IMR-90 (cell line): ENCODE results near the gene CHMP6. TPM values are rescaled to one million over a fixed set of nuclear protein-coding genes. Genes with fewer than 3 reads are reported as not detected.

Experiments used
- ATAC-seq: fragments of 200-7000 bp; cut with Tn5 transposase; 2 replicates; pipeline ENCODE4 v1.9.1; 2020; ENCODE audit warnings: low read depth, mild to moderate bottlenecking, moderate library complexity
- BruUV-seq: library from RNA; stranded (reverse); fragments of 400-500 nt; replicated peaks from 2 replicates; lab custom pipeline; 2021; lab: Mats Ljungman, UMichigan
- CTCF ChIA-PET: fragments of 300-600 bp; formaldehyde crosslinking; extraction: SDS; loops from one replicate; lab custom pipeline; 2021; ENCODE audit warnings: antibody characterized with exemption; lab: Yijun Ruan, JAX
- POLR2A ChIA-PET: fragments of 300-600 bp; sonication (Branson Sonifier 250); formaldehyde crosslinking; loops from one replicate; lab custom pipeline; 2022; ENCODE audit warnings: antibody characterized with exemption; ENCODE audit not compliant: unreplicated experiment; lab: Charles Lee
- DNase-seq: peaks from one replicate; pipeline ENCODE4 v3.0.0; 2013
- H2AFZ ChIP-seq: replicated peaks from 2 replicates; pipeline ENCODE3; 2013; ENCODE audit warnings: low read length, mild to moderate bottlenecking; ENCODE audit not compliant: poor library complexity
- H2AK5ac ChIP-seq: 2 replicates; pipeline ENCODE4 v1.6.1; 2013; ENCODE audit warnings: low read depth, low read length, inconsistent platforms
- H2AK9ac ChIP-seq: replicated peaks from 2 replicates; pipeline ENCODE3; 2013; ENCODE audit warnings: mild to moderate bottlenecking, low read depth, low read length, moderate library complexity; ENCODE audit not compliant: poor library complexity
- H2BK120ac ChIP-seq: 2 replicates; pipeline ENCODE4 v1.6.1; 2013; ENCODE audit warnings: low read depth, low read length, inconsistent platforms
- H2BK15ac ChIP-seq: 3 replicates; pipeline ENCODE4 v1.6.1; 2013; ENCODE audit warnings: low read depth, low read length, inconsistent platforms
- H2BK20ac ChIP-seq: 2 replicates; pipeline ENCODE4 v1.6.1; 2013; ENCODE audit warnings: low read depth, mild to moderate bottlenecking, inconsistent platforms, low read length, moderate library complexity
- H2BK5ac ChIP-seq: 2 replicates; pipeline ENCODE4 v1.6.1; 2013; ENCODE audit warnings: mild to moderate bottlenecking, low read depth, low read length, inconsistent platforms; ENCODE audit not compliant: poor library complexity, severe bottlenecking
- H3K14ac ChIP-seq: replicated peaks from 2 replicates; pipeline ENCODE4 v1.6.1; 2013; ENCODE audit warnings: low read depth, low read length, inconsistent platforms
- H3K18ac ChIP-seq: 2 replicates; pipeline ENCODE4 v1.6.1; 2013; ENCODE audit warnings: low read depth, low read length, control low read depth
- H3K23ac ChIP-seq: 2 replicates; pipeline ENCODE4 v1.6.1; 2013; ENCODE audit warnings: low read depth, low read length, inconsistent platforms
- H3K27ac ChIP-seq: 2 replicates; pipeline ENCODE4 v1.5.1; 2013; ENCODE audit warnings: mild to moderate bottlenecking, control low read depth, low read length; ENCODE audit not compliant: insufficient read depth
- H3K27me3 ChIP-seq: 2 replicates; pipeline ENCODE4 v1.6.1; 2013; ENCODE audit warnings: low read length; ENCODE audit not compliant: control insufficient read depth, insufficient read depth
- H3K36me3 ChIP-seq: 2 replicates; pipeline ENCODE4 v1.6.1; 2013; ENCODE audit warnings: low read length, mixed read lengths; ENCODE audit not compliant: control insufficient read depth, insufficient read depth
- H3K4ac ChIP-seq: 2 replicates; pipeline ENCODE4 v1.6.1; 2013; ENCODE audit warnings: low read depth, low read length, inconsistent platforms
- H3K4me1 ChIP-seq: 2 replicates; pipeline ENCODE4 v1.6.1; 2013; ENCODE audit warnings: low read length, mixed read lengths; ENCODE audit not compliant: control insufficient read depth, insufficient read depth
- H3K4me2 ChIP-seq: 2 replicates; pipeline ENCODE4 v1.6.1; 2013; ENCODE audit warnings: low read depth, mild to moderate bottlenecking, control low read depth, low read length, moderate library complexity
- H3K4me3 ChIP-seq: 2 replicates; pipeline ENCODE4 v1.5.1; 2013; ENCODE audit warnings: low read depth, mild to moderate bottlenecking, control low read depth, low read length, moderate library complexity; ENCODE audit not compliant: insufficient read depth
- H3K56ac ChIP-seq: 2 replicates; pipeline ENCODE4 v1.6.1; 2013; ENCODE audit warnings: low read length, inconsistent platforms; ENCODE audit not compliant: insufficient read depth; ENCODE audit errors: extremely low read depth
- H3K79me1 ChIP-seq, 2 experiments: 2 replicates each; pipeline ENCODE4 v1.6.1; 2013; ENCODE audit warnings: low read length in 2 of 2, inconsistent platforms in 1 of 2, low read depth in 1 of 2
- H3K9ac ChIP-seq: 2 replicates; pipeline ENCODE4 v1.6.1; 2013; ENCODE audit warnings: low read depth, low read length, control low read depth
- H3K9me1 ChIP-seq: 2 replicates; pipeline ENCODE4 v1.6.1; 2013; ENCODE audit warnings: low read length, inconsistent platforms; ENCODE audit not compliant: insufficient read depth
- H3K9me3 ChIP-seq: 2 replicates; pipeline ENCODE4 v1.6.1; 2013; ENCODE audit warnings: low read length; ENCODE audit not compliant: control insufficient read depth, insufficient read depth
- H4K20me1 ChIP-seq: 2 replicates; pipeline ENCODE4 v1.6.1; 2013; ENCODE audit warnings: low read length, inconsistent platforms; ENCODE audit not compliant: insufficient read depth
- H4K5ac ChIP-seq: 2 replicates; pipeline ENCODE4 v1.6.1; 2013; ENCODE audit warnings: mild to moderate bottlenecking, low read depth, low read length, control low read depth
- H4K8ac ChIP-seq, 2 experiments: 2 replicates each; pipeline ENCODE4 v1.6.1; 2013; ENCODE audit warnings: low read depth in 2 of 2, low read length in 2 of 2, control low read depth in 1 of 2, inconsistent platforms in 1 of 2
- H4K91ac ChIP-seq: 2 replicates; pipeline ENCODE4 v1.6.1; 2013; ENCODE audit warnings: low read depth, low read length, inconsistent platforms; ENCODE audit not compliant: insufficient read depth
- BHLHE40 ChIP-seq: fragments of 150-350 bp; IDR thresholded peaks from 2 replicates; pipeline ENCODE4 v1.6.1; 2016; ENCODE audit warnings: mild to moderate bottlenecking, low read depth, low read length
- CHD1 ChIP-seq: IDR thresholded peaks from 2 replicates; pipeline ENCODE4 v1.6.1; 2012; ENCODE audit warnings: low read depth, low read length, improper control_type of control experiment
- ELK1 ChIP-seq: fragments of 150-350 bp; IDR thresholded peaks from 2 replicates; pipeline ENCODE4 v1.6.1; 2016; ENCODE audit warnings: low read depth, mild to moderate bottlenecking, low read length, moderate library complexity, borderline replicate concordance
- MAZ ChIP-seq: IDR thresholded peaks from 2 replicates; pipeline ENCODE4 v1.6.1; 2012; ENCODE audit warnings: low read depth, mild to moderate bottlenecking, low read length, improper control_type of control experiment, moderate library complexity, borderline replicate concordance
- MXI1 ChIP-seq: IDR thresholded peaks from 2 replicates; pipeline ENCODE4 v1.6.1; 2012; ENCODE audit warnings: low read depth, mild to moderate bottlenecking, low read length, moderate library complexity, borderline replicate concordance
- POLR2A ChIP-seq: IDR thresholded peaks from 2 replicates; pipeline ENCODE4 v1.6.1; 2012; ENCODE audit warnings: mild to moderate bottlenecking, low read depth, low read length
- RCOR1 ChIP-seq: IDR thresholded peaks from 2 replicates; pipeline ENCODE4 v1.6.1; 2012; ENCODE audit warnings: mild to moderate bottlenecking, low read length, improper control_type of control experiment; ENCODE audit not compliant: insufficient replicate concordance
- WGBS, 2 experiments: methylation state at CpG; one replicate each; pipeline versions ENCODE4 v1.1.5 to v1.1.7; 2013; ENCODE audit warnings: missing lambda C conversion rate in 2 of 2; ENCODE audit not compliant: insufficient read length in 1 of 2; ENCODE audit errors: extremely low coverage in 2 of 2; 5-methylcytosine and 5-hydroxymethylcytosine counted together
- dilution Hi-C: fragments of 300-500 bp; cut with HindIII; formaldehyde crosslinking; loops from one replicate; pipeline ENCODE4 v1.14.3; 2018; ENCODE audit warnings: low sequenced_read_pairs; ENCODE audit not compliant: unreplicated experiment
- in situ Hi-C: fragments of 300-500 bp; cut with MboI; formaldehyde crosslinking; loops from 3 replicates; pipeline ENCODE4 v1.14.3; 2019; ENCODE audit warnings: low sequenced_read_pairs, inconsistent platforms, mixed read lengths
- intact Hi-C: fragments of 100-400 bp; cut with micrococcal nuclease; formaldehyde crosslinking; loops from 2 replicates; pipeline ENCODE4 v1.10.0; 2022
- polyA plus RNA-seq, 3 experiments: library from polyadenylated mRNA; depleted of rRNA; stranded (reverse); fragments of >200 nt; gene quantifications; 2 replicates each; pipeline ENCODE4 v1.2.3, GENCODE V29; 2012; ENCODE audit warnings: low replicate concordance in 1 of 3
- total RNA-seq: library from RNA; depleted of rRNA; stranded (reverse); fragments of >200 nt; gene quantifications from 2 replicates; pipeline ENCODE4 v1.2.3, GENCODE V29; 2012

The CHMP6 gene
- total and polyA plus RNA-seq, 2 of the 4 experiments (the other 2 are of a cell fraction), result 5.0 to 40.3 TPM

GRCh38 chr17:80951121-80952090 lies 40.2 kb upstream of the CHMP6 start:
- Histone ChIP-seq H4K5ac (no peak overlapping the region), H3K23ac (no peak overlapping the region), H3K9ac (no peak overlapping the region), H3K36me3 (peaks cover 26% of the 10 kb centered on the region), H3K9me1 (0 out of 2 replicates have a peak, but pooled peaks cover 3% of the 10 kb centered on the region), H2BK5ac (no peak overlapping the region), H2AK5ac (no peak overlapping the region), H3K4me3 (no peak overlapping the region), H2AK9ac (no peak overlapping the region), H2BK120ac (no peak overlapping the region), H3K4me1 (no peaks in the 10 kb centered on the region), H4K91ac (no peak overlapping the region), H2AFZ (no peak overlapping the region), H2BK15ac (no peak overlapping the region), H4K20me1 (no peaks in the 10 kb centered on the region), H3K27ac (no peak overlapping the region), H2BK20ac (no peak overlapping the region), H3K4me2 (no peak overlapping the region), H3K4ac (no peak overlapping the region), H3K14ac (no peak overlapping the region), H3K79me1 (no peaks in the 10 kb centered on the region), H4K8ac (no peak overlapping the region), H3K18ac (no peak overlapping the region), H3K9me3 (no peaks in the 10 kb centered on the region), H3K27me3 (no peaks in the 10 kb centered on the region), H3K56ac (no peak overlapping the region)
- dilution Hi-C loops, result no loop called here
- ChIA-PET POLR2A (no interaction called here), CTCF (no interaction called here)
- BruUV-seq, result no TSS peak
- ATAC-seq (no peak), DNase-seq (no peak)
- no peak for TF ChIP-seq BHLHE40
- no peak for TF ChIP-seq CHD1
- no peak for TF ChIP-seq RCOR1
- TF ChIP-seq POLR2A, result no peak
- TF ChIP-seq MXI1, result no peak
- TF ChIP-seq MAZ, result no peak
- no peak for TF ChIP-seq ELK1
- intact Hi-C loops, result no loop called here
- 95% methylated on average over 11 of the region's 38 CpGs; no CpG with 5 or more reads in 1 of the 2 experiments for WGBS, 2 experiments
- in situ Hi-C loops, result no loop called here
